HEK293 (cell line): ENCODE data around the gene NSMCE3.
"Not testable (repeated sequence)": the region's sequence is repeated elsewhere in the genome, so short reads cannot be mapped to it uniquely, and the experiment has no call there.

ENCODE experiments used
- CTCF ChIA-PET: fragments of 350-600 bp; formaldehyde crosslinking; extraction: SDS; loops from one replicate; lab custom pipeline; 2021; ENCODE audit warnings: antibody characterized with exemption; lab: Yijun Ruan, JAX
- POLR2A ChIA-PET: fragments of 300-600 bp; formaldehyde crosslinking; extraction: SDS; loops from one replicate; lab custom pipeline; 2020; ENCODE audit warnings: antibody characterized with exemption, inconsistent platforms; lab: Yijun Ruan, JAX
- H3K27ac ChIP-seq: fragments of 200-500 bp; sonication (Bioruptor generic); 2 replicates; pipeline ENCODE4 v1.5.1; 2014; ENCODE audit warnings: low read depth, low read length, control low read depth, inconsistent platforms; ENCODE audit errors: extremely low read depth
- H3K36me3 ChIP-seq, 2 experiments: fragments of 200-500 bp in 1 of 2; sonication (Bioruptor generic) in 1 of 2; 1 replicate in 1 of 2; 2 replicates in 1 of 2; pipeline ENCODE4 v1.5.1; 2014 to 2017; ENCODE audit warnings: inconsistent platforms in 2 of 2, low read length in 2 of 2; ENCODE audit not compliant: control insufficient read depth in 2 of 2, insufficient read depth in 1 of 2
- H3K4me1 ChIP-seq: fragments of 200-500 bp; sonication (Bioruptor generic); 2 replicates; pipeline ENCODE4 v1.5.1; 2014; ENCODE audit warnings: mild to moderate bottlenecking, low read length, inconsistent platforms; ENCODE audit not compliant: control insufficient read depth, insufficient read depth
- H3K4me3 ChIP-seq: 2 replicates; pipeline ENCODE4 v1.5.1; 2011; ENCODE audit warnings: low read depth, mild to moderate bottlenecking, control low read depth, low read length, moderate library complexity
- H3K9me3 ChIP-seq: fragments of 200-500 bp; sonication (Bioruptor generic); 2 replicates; pipeline ENCODE4 v1.5.1; 2014; ENCODE audit warnings: low read depth, low read length, inconsistent platforms; ENCODE audit not compliant: control insufficient read depth, insufficient read depth
- KLF17 ChIP-seq: fragments of 450-650 bp; formaldehyde crosslinking; IDR thresholded peaks from 2 replicates; pipeline ENCODE4 v1.5.1; 2016; ENCODE audit warnings: missing biosample characterization, missing genetic modification characterization
- KLF8 ChIP-seq: fragments of 450-650 bp; formaldehyde crosslinking; IDR thresholded peaks from 2 replicates; pipeline ENCODE4 v1.5.1; 2016; ENCODE audit warnings: missing biosample characterization, missing genetic modification characterization
- RBAK ChIP-seq: fragments of 450-650 bp; formaldehyde crosslinking; IDR thresholded peaks from 2 replicates; pipeline ENCODE4 v1.5.1; 2016; ENCODE audit warnings: missing biosample characterization, missing genetic modification characterization
- TSHZ1 ChIP-seq: fragments of 450-650 bp; formaldehyde crosslinking; IDR thresholded peaks from 2 replicates; pipeline ENCODE4 v1.5.1; 2016; ENCODE audit warnings: missing biosample characterization, missing genetic modification characterization, borderline replicate concordance
- ZBTB8A ChIP-seq: fragments of 450-650 bp; formaldehyde crosslinking; IDR thresholded peaks from 2 replicates; pipeline ENCODE4 v1.5.1; 2016; ENCODE audit warnings: missing biosample characterization, missing genetic modification characterization
- ZNF18 ChIP-seq: fragments of 450-650 bp; formaldehyde crosslinking; IDR thresholded peaks from 2 replicates; pipeline ENCODE4 v1.5.1; 2016; ENCODE audit warnings: missing biosample characterization, missing genetic modification characterization
- ZNF23 ChIP-seq: fragments of 450-650 bp; formaldehyde crosslinking; IDR thresholded peaks from 2 replicates; pipeline ENCODE4 v1.5.1; 2016; ENCODE audit warnings: missing biosample characterization, missing genetic modification characterization, borderline replicate concordance
- ZNF248 ChIP-seq: fragments of 450-650 bp; formaldehyde crosslinking; IDR thresholded peaks from 2 replicates; pipeline ENCODE4 v1.5.1; 2017; ENCODE audit warnings: missing biosample characterization, missing genetic modification characterization
- ZNF302 ChIP-seq: fragments of 450-650 bp; formaldehyde crosslinking; IDR thresholded peaks from 2 replicates; pipeline ENCODE4 v1.5.1; 2016; ENCODE audit warnings: missing biosample characterization, missing genetic modification characterization, low read depth
- ZNF354C ChIP-seq: fragments of 450-650 bp; formaldehyde crosslinking; IDR thresholded peaks from 2 replicates; pipeline ENCODE4 v1.5.1; 2016; ENCODE audit warnings: missing biosample characterization, missing genetic modification characterization, low read depth, borderline replicate concordance
- ZNF394 ChIP-seq: fragments of 450-650 bp; formaldehyde crosslinking; IDR thresholded peaks from 2 replicates; pipeline ENCODE4 v1.5.1; 2016; ENCODE audit warnings: missing biosample characterization, missing genetic modification characterization, mild to moderate bottlenecking, moderate library complexity, borderline replicate concordance
- ZNF558 ChIP-seq: fragments of 450-650 bp; formaldehyde crosslinking; IDR thresholded peaks from 2 replicates; pipeline ENCODE4 v1.5.1; 2016; ENCODE audit warnings: missing biosample characterization, missing genetic modification characterization
- ZNF571 ChIP-seq: fragments of 450-650 bp; formaldehyde crosslinking; IDR thresholded peaks from 2 replicates; pipeline ENCODE4 v1.5.0; 2017; ENCODE audit warnings: missing biosample characterization, missing genetic modification characterization
- ZNF600 ChIP-seq: fragments of 450-650 bp; formaldehyde crosslinking; IDR thresholded peaks from 2 replicates; pipeline ENCODE4 v1.5.1; 2016; ENCODE audit warnings: missing biosample characterization, missing genetic modification characterization
- ZNF610 ChIP-seq: fragments of 450-650 bp; formaldehyde crosslinking; IDR thresholded peaks from 2 replicates; pipeline ENCODE4 v1.5.1; 2016; ENCODE audit warnings: missing biosample characterization, missing genetic modification characterization, borderline replicate concordance
- ZNF624 ChIP-seq: fragments of 450-650 bp; formaldehyde crosslinking; IDR thresholded peaks from 2 replicates; pipeline ENCODE4 v1.5.1; 2017; ENCODE audit warnings: missing biosample characterization, missing genetic modification characterization
- ZNF639 ChIP-seq: fragments of 450-650 bp; formaldehyde crosslinking; IDR thresholded peaks from 2 replicates; pipeline ENCODE4 v1.5.1; 2016; ENCODE audit warnings: missing biosample characterization, missing genetic modification characterization
- ZNF701 ChIP-seq: fragments of 450-650 bp; formaldehyde crosslinking; IDR thresholded peaks from 2 replicates; pipeline ENCODE4 v1.5.1; 2016; ENCODE audit warnings: missing biosample characterization, missing genetic modification characterization
- ZNF785 ChIP-seq: fragments of 450-650 bp; formaldehyde crosslinking; IDR thresholded peaks from 2 replicates; pipeline ENCODE4 v1.5.1; 2016; ENCODE audit warnings: missing biosample characterization, missing genetic modification characterization
- ZNF837 ChIP-seq: fragments of 450-650 bp; formaldehyde crosslinking; IDR thresholded peaks from 2 replicates; pipeline ENCODE4 v1.5.1; 2016; ENCODE audit warnings: missing biosample characterization, missing genetic modification characterization

NSMCE3 gene

GRCh38 chr15:29225534-29226234 lies 43.9 kb downstream of the NSMCE3 start:
- no peaks in the 10 kb centered on the region for H3K4me1 ChIP-seq
- no peaks in the 10 kb centered on the region for H3K36me3 ChIP-seq
- CTCF ChIA-PET = no interaction called here
- no peaks in the 10 kb centered on the region for H3K9me3 ChIP-seq
- no peak overlapping the region for H3K27ac ChIP-seq
- H3K4me3 ChIP-seq = no peak overlapping the region
- TF ChIP-seq ZNF248 (tag by site-specific recombination) = no peak
- no peak for TF ChIP-seq ZNF18 (tag by site-specific recombination)
- TF ChIP-seq KLF8 (tag by site-specific recombination) = no peak
- TF ChIP-seq ZNF558 = no peak
- TF ChIP-seq ZNF600 (tag by site-specific recombination) = no peak
- no peak for TF ChIP-seq ZNF23 (tag by site-specific recombination)
- no peak for TF ChIP-seq ZNF302 (tag by site-specific recombination)
- no peak for TF ChIP-seq ZNF610
- no peak for TF ChIP-seq ZNF785
- TF ChIP-seq ZNF354C (tag by site-specific recombination) = no peak
- TF ChIP-seq ZNF394 = no peak
- TF ChIP-seq ZNF701 = no peak
- TF ChIP-seq ZNF571 (tag by site-specific recombination) = no peak
- no peak for TF ChIP-seq ZNF837 (tag by site-specific recombination)
- TF ChIP-seq TSHZ1 = no peak
- no peak for TF ChIP-seq ZNF639
- no peak for TF ChIP-seq ZBTB8A (tag by site-specific recombination)
- no peak for TF ChIP-seq ZNF624 (tag by site-specific recombination)
- no peak for TF ChIP-seq RBAK (tag by site-specific recombination)
- TF ChIP-seq KLF17 = no peak
- POLR2A ChIA-PET = no interaction called here

GRCh38 chr15:29224987-29225363 lies 44.6 kb downstream of the NSMCE3 start:
- POLR2A ChIA-PET, H3K9me3 ChIP-seq, H3K27ac ChIP-seq, H3K36me3 ChIP-seq, H3K4me3 ChIP-seq, H3K4me1 ChIP-seq: not testable (repeated sequence)
- CTCF ChIA-PET = interaction anchor here (1.4 kb wide), 1 partner anchor 85 kb away, joined by 3 read pairs; no protein-coding TSS in a partner anchor

- H3K27ac ChIP-seq, POLR2A ChIA-PET, H3K9me3 ChIP-seq, H3K4me3 ChIP-seq, H3K4me1 ChIP-seq, H3K36me3 ChIP-seq: not testable (repeated sequence)
- CTCF ChIA-PET = interaction anchor here (1.4 kb wide), 1 partner anchor 84 kb away, joined by 3 read pairs; no protein-coding TSS in a partner anchor
Measured at GRCh38 chr15:29224235-29224986, 45.2 kb downstream of the NSMCE3 start.
